Renal cortical epithelial cell (primary cell): ENCODE measurements around the gene PAX4. TPM values are rescaled to one million over a fixed set of nuclear protein-coding genes. Genes with fewer than 3 reads are reported as not detected.
A peak's percentile ranks its signal among the peaks of the same experiment; 100 is the strongest.

Experiments used
- DNase-seq: peaks from one replicate; pipeline ENCODE4 v3.0.0-alpha.2; 2011; ENCODE audit warnings: low read depth
- total RNA-seq: library from RNA; depleted of rRNA; stranded (reverse); fragments of >200 nt; gene quantifications from 2 replicates; pipeline ENCODE4 v1.2.3, GENCODE V29; 2014

The PAX4 gene
- total RNA-seq, 1 donor from 2014 or later = not detected

DNA sequence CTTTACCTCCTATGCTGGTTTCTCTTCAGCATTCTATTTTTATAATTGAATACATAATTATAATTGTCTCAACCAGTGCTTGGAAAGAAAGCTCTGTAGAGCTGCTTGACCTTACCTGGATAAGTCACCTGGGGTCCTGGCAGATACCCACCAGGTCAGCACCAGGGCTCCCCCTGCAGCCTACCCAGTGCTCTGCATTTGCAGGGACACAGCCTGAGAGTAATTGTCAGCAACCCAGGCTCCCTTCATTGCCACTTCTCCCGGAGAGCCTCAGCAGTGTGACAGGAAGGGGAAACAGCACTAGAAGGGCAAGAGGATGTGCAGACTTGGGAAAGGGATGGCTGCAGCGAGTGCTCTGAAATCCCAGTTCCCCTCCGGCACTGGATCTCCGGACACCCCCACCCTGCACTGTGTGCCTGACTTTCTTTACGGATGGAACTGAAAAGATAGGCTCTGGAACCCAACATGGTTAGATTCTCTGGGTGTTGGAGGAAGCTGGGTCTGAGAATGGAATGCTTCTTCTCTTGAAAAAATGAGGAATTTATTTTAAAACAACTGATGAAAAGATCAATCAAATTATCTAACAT lies 11.4 kb upstream of the PAX4 start:
- no peak for DNase-seq

GRCh38 chr7:127628445-127628844 lies 10.5 kb upstream of the PAX4 start:
- no peak for DNase-seq

GRCh38 chr7:127625331-127625730 lies 7.4 kb upstream of the PAX4 start:
- DNase-seq = no peak

DNA sequence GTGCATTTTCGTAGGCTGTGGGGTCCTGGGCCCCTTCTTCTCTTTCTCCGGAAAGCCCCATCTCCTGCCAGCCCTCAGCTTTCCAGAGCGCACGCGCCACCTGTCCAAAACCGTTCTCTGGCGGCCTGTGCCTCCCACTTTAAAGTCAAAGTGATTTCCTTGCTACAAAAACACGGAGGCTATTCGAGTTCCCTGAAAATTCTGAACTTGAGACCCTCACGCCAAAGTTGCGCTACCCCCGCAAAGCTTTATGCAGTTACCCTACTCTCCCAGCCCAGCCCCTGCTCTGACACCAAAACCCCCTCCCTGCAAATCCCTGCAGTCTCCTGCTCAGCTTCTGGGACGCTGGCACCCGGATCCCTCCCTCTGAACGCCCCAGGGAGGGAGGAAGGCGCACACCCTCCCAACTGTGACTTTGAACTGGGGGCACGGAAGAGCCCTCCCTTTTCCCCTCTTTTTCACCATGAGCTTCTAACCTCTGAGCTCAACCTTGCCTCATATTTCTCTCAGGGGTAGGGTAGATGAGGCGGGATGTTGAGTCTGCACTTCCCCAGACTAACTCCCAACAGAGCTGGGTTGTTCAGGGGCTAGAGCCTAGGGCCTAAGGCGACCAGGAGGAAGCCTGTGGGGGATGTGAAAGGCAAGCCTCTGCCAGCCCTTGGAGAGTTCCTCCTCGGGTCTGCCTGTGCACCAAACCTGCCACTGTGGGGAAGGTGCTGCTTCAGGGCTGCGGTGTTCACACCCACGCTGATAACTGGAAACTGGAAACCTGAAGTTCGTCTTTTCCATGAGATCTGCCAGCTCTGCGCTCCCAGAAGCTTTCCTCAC lies 2.7 kb upstream of the PAX4 start:
- DNase-seq = no peak

DNA sequence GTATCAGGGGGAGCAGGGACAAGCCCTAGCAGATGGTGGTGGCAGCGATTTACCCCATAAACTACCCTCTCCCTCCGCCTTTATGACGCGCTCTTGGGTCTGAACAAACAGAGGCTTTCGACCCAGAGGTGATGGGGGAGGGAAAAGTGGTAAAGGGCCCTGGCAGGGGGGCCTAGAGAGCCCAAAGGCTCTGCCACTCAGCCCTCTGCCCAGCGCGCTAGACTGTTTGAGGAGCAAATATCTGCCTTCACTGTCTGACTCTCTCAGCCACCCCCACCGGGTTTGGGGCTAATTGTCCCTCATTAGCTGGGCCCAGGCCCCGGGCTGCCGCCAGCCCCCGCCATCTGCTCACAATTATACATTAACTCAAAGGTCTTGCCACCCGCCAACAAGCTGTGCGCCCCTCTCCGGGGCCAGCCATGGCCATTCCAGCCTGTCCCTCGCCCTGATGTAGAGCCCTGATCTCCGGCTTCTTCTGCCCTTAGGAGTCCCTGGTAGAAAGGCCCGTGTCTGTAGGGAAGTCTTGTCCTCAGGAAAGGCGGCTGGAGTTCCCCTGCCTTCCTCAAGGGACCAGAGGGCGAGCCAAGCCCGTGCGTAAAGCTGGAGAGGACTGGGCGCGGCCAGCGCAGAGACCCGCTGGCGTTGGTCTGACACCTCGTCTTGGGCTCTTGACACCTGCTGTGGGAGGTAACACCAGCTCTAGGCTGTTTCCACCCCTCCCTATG lies 1.9 kb upstream of the PAX4 start:
- no peak for DNase-seq

GRCh38 chr7:127618775-127619174 lies 833 bp upstream of the PAX4 start:
- no peak for DNase-seq

- no peak for DNase-seq
Measured at GRCh38 chr7:127616724-127617123, 1.2 kb downstream of the PAX4 start.

DNA sequence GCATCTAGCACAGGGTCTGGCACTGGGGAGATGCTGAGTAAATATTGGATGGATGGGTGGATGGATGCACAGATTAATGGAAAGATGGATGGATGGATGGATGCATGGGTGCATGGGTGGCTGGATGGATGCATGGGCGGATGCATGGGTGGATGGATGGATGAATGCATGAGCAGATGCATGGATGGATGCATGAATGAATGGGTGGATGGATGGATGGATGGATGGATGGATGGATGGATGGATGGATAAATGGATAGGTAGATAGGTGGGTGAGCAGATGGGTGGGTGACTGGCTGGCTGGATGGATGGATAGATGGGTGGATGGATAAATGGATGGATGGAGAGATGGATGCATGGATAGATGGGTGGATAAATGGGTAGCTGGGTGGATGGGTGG lies 5.7 kb downstream of the PAX4 start:
- DNase-seq = no peak

- no peak for DNase-seq
Measured at GRCh38 chr7:127609297-127609696, 8.6 kb downstream of the PAX4 start.

GRCh38 chr7:127608446-127608845 lies 9.5 kb downstream of the PAX4 start:
- no peak for DNase-seq

DNA sequence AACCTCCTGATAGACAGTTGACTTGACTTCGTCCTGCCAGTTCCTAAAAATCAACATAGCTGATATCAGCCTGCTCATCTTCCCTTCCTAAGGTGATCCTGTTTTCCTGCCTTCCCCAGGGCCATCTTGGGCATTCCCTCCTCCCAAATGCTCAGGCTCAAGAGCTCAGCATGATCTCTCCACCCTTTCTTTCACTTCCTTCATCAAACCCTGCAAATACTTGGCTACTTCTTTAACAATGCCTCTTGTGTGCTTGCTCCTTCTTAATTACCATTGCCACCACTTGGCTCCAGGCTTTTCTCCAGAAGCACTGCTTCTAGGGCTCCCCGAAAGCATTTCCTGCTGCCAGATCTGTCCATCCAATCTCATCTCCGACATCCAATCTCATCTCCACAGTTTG lies 17.1 kb downstream of the PAX4 start:
- no peak for DNase-seq

GRCh38 chr7:127598318-127598717 lies 19.6 kb downstream of the PAX4 start:
- DNase-seq = no peak

DNA sequence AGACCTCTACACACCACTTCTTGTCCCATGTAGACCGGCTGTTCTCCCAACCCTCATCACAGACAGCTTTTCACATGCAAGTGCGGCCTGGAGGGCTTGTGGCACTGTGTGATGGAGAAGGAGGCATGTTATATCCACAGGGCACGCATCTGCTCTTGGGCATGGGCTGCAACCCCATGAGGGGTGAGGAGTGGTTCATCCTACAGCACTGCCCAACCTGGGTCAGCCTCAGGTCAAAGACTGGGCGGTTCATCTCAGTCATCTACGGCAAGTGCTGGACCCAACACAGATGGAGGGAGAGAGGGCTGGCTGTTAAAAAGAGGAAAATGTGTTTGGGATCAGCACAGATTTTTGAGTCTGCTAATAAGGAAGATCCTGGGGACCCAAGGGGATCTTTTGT lies 22.2 kb downstream of the PAX4 start:
- DNase-seq = no peak

DNA sequence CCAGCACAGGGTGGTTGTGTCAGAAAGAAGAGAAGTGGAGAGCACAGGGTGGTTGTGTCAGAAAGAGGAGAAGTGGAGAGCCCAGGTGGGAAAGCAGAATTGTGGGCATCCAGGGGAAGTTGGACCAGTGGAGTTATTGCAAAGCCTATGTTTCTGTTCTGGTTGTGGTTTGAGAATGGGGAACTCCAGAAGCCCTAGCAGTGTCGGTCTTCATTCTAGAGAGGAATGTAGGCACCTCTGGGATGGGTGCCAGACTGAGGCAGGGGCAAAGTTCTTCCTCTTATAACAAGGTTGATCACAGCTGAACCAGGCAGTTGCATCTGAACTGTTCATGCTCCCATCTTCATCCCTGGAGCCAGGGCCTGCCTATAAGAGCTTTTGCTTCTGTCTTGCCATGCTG lies 23.5 kb downstream of the PAX4 start:
- DNase-seq = peak; percentile 16

DNA sequence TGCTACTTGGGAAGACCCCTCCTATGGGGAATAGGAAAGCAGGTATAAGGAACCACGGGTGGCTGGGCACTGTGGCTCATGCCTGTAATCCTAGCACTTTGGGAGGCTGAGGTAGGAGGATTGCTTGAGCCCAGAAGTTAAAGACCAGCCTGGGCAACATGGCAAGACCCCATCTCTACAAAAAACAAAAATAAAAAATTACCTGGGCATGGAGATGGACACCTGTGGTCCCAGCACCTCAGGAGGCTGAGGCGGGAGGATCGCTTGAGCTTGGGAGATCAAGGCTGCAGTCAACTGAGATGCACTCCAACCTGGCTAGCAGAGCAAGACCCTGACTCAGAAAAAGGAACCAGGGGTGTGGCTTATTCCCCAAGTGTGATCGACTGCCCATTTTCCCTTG lies 25.4 kb downstream of the PAX4 start:
- DNase-seq = no peak

DNA sequence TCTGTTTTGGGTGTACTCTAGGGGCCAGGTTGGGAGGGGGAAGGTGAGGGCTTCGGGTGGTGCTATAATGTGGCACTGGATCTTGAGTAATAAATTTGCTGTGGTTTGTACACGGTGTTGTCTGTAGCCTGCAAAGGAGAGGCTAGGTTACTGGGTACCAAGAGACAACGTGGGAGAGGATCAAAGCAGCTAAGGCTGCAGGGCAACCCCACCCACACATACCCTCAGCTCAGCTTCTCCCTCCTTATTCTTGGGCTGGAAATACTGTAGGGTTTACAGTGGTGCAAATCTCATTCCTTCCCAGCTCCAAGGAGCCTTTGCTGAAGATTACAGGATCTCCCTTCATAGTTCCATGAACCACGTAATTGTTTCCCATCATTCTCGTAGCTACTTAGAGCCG lies 26.4 kb downstream of the PAX4 start:
- no peak for DNase-seq

DNA sequence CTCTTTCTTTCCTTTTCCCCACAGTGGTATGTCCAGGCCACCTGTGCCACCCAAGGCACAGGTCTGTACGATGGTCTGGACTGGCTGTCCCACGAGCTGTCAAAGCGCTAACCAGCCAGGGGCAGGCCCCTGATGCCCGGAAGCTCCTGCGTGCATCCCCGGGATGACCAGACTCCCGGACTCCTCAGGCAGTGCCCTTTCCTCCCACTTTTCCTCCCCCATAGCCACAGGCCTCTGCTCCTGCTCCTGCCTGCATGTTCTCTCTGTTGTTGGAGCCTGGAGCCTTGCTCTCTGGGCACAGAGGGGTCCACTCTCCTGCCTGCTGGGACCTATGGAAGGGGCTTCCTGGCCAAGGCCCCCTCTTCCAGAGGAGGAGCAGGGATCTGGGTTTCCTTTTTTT lies 26.8 kb downstream of the PAX4 start:
- no peak for DNase-seq

GRCh38 chr7:127589896-127590295 lies 28.0 kb downstream of the PAX4 start:
- DNase-seq = no peak

- peak; percentile 25 for DNase-seq
Measured at GRCh38 chr7:127588697-127589482, 29.1 kb downstream of the PAX4 start.

GRCh38 chr7:127588019-127588696 lies 29.8 kb downstream of the PAX4 start, which contains the start of gene ARF5:
ARF5 (plus strand) TSS chr7:127588411; CDS start chr7:127588499, 88 bp downstream.
- DNase-seq = peak; percentile 38

DNA sequence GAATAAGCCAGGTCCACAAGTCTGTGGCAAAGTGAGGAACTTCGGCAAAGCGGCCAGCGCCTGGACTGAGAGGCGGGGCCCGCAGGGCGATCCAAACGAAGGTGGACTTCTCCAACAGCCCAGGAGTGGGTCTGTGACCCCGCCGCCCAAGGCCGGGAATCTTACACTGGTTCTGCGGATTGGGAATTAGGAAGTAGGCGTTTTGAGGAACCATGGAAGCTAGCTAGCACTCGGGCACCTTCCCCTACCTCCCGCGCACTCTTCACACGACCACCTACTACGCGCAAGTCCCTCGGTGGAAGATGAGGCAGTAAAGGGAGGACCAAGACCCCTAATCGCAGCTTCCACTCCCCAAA lies 30.3 kb downstream of the PAX4 start:
- no peak for DNase-seq

GRCh38 chr7:127586346-127586745 lies 31.6 kb downstream of the PAX4 start:
- no peak for DNase-seq
